NCI-H524 treated with DMSO at 0.1 percent for 48 hours (cell line): ENCODE measurements around the gene AGGF1.
"Not testable (repeated sequence)": the region's sequence is repeated elsewhere in the genome, so short reads cannot be mapped to it uniquely, and the experiment has no call there.

ENCODE experiments used
- DNase-seq: peaks from one replicate; lab custom pipeline; 2025; lab: John Stamatoyannopoulos, UW

Gene AGGF1

GRCh38 chr5:77030097-77031071, at the start of gene AGGF1:
Gene AGGF1, plus strand, starts transcription at chr5:77030404. Its CDS starts 363 bp downstream, at chr5:77030767.
- DNase-seq = peak; percentile 61

GRCh38 chr5:76980518-76981144, 49.6 kb upstream of the AGGF1 start:
- DNase-seq = no peak

- no peak for DNase-seq
Measured at GRCh38 chr5:76982450-76982849, 47.8 kb upstream of the AGGF1 start.

- no peak for DNase-seq
Measured at GRCh38 chr5:76983468-76983867, 46.7 kb upstream of the AGGF1 start.

- DNase-seq = no peak
Measured at GRCh38 chr5:76986825-76987526, 43.2 kb upstream of the AGGF1 start.

GRCh38 chr5:76990899-76991459, 39.2 kb upstream of the AGGF1 start:
- no peak for DNase-seq

GRCh38 chr5:76993436-76993835, 36.8 kb upstream of the AGGF1 start:
- not testable (repeated sequence) for DNase-seq

- DNase-seq = no peak
Measured at GRCh38 chr5:76994337-76994736, 35.9 kb upstream of the AGGF1 start.

GRCh38 chr5:76998251-76998650, 32.0 kb upstream of the AGGF1 start:
- not testable (repeated sequence) for DNase-seq

- DNase-seq = no peak
Measured at GRCh38 chr5:76999451-76999850, 30.8 kb upstream of the AGGF1 start.

GRCh38 chr5:77003246-77003645, 27.0 kb upstream of the AGGF1 start:
- DNase-seq = no peak

GRCh38 chr5:77006124-77006523, 24.1 kb upstream of the AGGF1 start:
- DNase-seq = no peak

GRCh38 chr5:77008413-77008812, 21.8 kb upstream of the AGGF1 start:
- DNase-seq = no peak

- no peak for DNase-seq
Measured at GRCh38 chr5:77010243-77010642, 20.0 kb upstream of the AGGF1 start.

GRCh38 chr5:77011498-77011897, 18.7 kb upstream of the AGGF1 start:
- DNase-seq = no peak

- no peak for DNase-seq
Measured at GRCh38 chr5:77012601-77013000, 17.6 kb upstream of the AGGF1 start.

- DNase-seq = peak; percentile 6
Measured at GRCh38 chr5:77015938-77016569, 14.2 kb upstream of the AGGF1 start.

- no peak for DNase-seq
Measured at GRCh38 chr5:77016962-77017361, 13.2 kb upstream of the AGGF1 start.

- DNase-seq = no peak
Measured at GRCh38 chr5:77017668-77018067, 12.5 kb upstream of the AGGF1 start.

- DNase-seq = no peak
Measured at GRCh38 chr5:77022511-77023417, 7.4 kb upstream of the AGGF1 start.

GRCh38 chr5:77024490-77024889, 5.7 kb upstream of the AGGF1 start:
- no peak for DNase-seq
